ENCODE measurements around the gene FOXD4L1. TPM values are rescaled to one million over a fixed set of nuclear protein-coding genes. Genes with fewer than 3 reads are reported as not detected.
"Not testable (repeated sequence)": the region's sequence is repeated elsewhere in the genome, so short reads cannot be mapped to it uniquely, and the experiment has no call there.

Gene FOXD4L1
- under 1 TPM in 1 of 2 experiments, not detected in 1; 0.10 TPM for total RNA-seq

DNA sequence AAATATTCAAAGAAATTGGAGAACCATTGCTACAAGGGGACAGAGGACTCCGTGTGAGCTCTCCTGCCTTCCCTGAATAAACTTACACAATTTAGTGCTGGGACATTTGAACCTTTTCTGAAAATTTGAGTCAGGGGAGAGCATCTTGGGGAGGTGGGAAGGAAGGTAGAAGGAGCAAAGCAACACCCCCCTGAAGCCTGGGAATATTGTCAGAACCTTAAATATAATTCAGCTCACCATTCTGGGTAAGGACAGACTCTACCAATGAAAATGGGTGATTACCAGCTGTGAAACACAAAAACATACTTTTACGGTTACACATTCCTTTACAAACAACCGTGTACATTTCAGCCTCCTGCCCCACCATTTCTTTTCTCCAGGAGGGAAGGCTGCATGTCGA, at the start of gene FOXD4L1:
Gene FOXD4L1, plus strand, starts transcription at position 301 of the 400 bp plus-strand sequence. CDS start 592 bp downstream, outside the sequence.
- DNase-seq; intact Hi-C loops (cut with micrococcal nuclease); H3K36me3 Mint-ChIP-seq (ENCODE audit: low read depth); H3K9me3 Mint-ChIP-seq; CTCF ChIA-PET; H3K27ac Mint-ChIP-seq: not testable (repeated sequence)
- Mint-ChIP-seq H3K4me1 (ENCODE audit: low read depth) (peaks cover 15% of the 10 kb centered on the region), H3K4me3 (peak within 1 kb of the TSS; percentile 61), H3K27me3 (ENCODE audit: low read depth) (peaks cover 30% of the 10 kb centered on the region)

DNA sequence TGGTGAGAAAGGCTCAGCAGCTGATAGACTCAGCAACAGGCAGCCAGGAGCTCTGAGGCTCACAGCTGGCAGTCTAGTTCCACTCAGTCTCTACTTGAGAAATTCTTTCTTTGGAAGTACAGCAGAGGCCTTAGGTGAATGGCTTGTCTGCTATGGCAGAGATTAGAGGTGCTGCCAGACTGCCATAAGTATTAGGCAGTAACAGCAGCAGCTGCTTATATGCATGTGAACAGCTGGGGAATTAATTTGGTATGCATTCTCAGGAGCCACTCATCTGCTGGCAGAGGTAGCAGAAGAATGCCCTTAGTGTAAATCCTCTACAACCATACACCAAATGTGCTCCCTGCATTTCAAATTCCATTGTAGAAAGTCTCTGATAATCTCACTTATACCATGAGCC, 32.7 kb upstream of the FOXD4L1 start:
- H3K4me1 Mint-ChIP-seq (ENCODE audit: low read depth); H3K27me3 Mint-ChIP-seq (ENCODE audit: low read depth); H3K27ac Mint-ChIP-seq; H3K36me3 Mint-ChIP-seq (ENCODE audit: low read depth); DNase-seq; H3K9me3 Mint-ChIP-seq; CTCF ChIA-PET; H3K4me3 Mint-ChIP-seq; intact Hi-C loops (cut with micrococcal nuclease): not testable (repeated sequence)

DNA sequence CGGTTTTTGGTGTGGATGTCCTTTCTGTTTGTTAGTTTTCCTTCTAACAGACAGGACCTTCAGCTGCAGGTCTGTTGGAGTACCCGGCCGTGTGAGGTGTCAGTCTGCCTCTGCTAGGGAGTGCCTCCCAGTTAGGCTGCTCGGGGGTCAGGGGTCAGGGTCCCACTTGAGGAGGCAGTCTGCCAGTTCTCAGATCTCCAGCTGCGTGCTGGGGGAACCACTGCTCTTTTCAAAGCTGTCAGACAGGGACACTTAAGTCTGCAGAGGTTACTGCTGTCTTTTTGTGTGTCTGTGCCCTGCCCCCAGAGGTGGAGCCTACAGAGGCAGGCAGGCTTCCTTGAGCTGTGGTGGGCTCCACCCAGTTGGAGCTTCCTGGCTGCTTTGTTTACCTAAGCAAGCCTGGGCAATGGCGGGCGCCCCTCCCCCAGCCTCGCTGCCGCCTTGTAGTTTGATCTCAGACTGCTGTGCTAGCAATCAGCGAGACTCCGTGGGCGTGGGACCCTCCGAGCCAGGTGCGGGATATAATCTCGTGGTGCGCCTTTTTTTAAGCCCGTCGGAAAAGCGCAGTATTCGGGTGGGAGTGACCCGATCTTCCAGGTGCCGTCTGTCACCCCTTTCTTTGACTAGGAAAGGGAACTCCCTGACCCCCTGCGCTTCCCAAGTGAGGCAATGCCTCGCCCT, 21.6 kb upstream of the FOXD4L1 start:
- H3K27ac Mint-ChIP-seq; intact Hi-C loops (cut with micrococcal nuclease); CTCF ChIA-PET; H3K4me1 Mint-ChIP-seq (ENCODE audit: low read depth); H3K9me3 Mint-ChIP-seq; H3K27me3 Mint-ChIP-seq (ENCODE audit: low read depth); DNase-seq: not testable (repeated sequence)
- H3K36me3 Mint-ChIP-seq (ENCODE audit: low read depth) = peaks cover 12% of the 10 kb centered on the region
- peak overlapping the region; percentile 39 for H3K4me3 Mint-ChIP-seq

DNA sequence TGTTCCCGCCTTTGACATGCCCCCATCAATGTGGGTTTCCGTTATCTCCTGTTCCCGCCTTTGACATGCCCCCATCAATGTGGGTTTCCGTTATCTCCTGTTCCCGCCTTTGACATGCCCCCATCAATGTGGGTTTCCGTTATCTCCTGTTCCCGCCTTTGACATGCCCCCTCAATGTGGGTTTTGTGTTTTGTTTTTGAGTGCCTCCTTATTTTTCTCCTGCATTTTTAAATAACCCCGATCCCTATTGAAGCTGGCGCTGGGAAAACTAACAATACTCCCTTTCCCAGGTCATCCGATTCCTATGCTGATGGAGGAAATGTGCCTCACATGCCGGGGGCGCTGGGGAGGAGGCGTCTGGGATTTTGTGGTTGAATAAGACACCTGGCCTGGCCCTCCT, 1.9 kb upstream of the FOXD4L1 start:
- H3K9me3 Mint-ChIP-seq; H3K36me3 Mint-ChIP-seq (ENCODE audit: low read depth); DNase-seq; CTCF ChIA-PET; H3K4me3 Mint-ChIP-seq; H3K4me1 Mint-ChIP-seq (ENCODE audit: low read depth); H3K27ac Mint-ChIP-seq; intact Hi-C loops (cut with micrococcal nuclease): not testable (repeated sequence)
- H3K27me3 Mint-ChIP-seq (ENCODE audit: low read depth) = peaks cover 19% of the 10 kb centered on the region

GRCh38 chr2:113499019-113499885, 787 bp downstream of the FOXD4L1 start:
- H3K9me3 Mint-ChIP-seq; H3K27ac Mint-ChIP-seq; intact Hi-C loops (cut with micrococcal nuclease); H3K36me3 Mint-ChIP-seq (ENCODE audit: low read depth); CTCF ChIA-PET: not testable (repeated sequence)
- peaks cover 33% of the 10 kb centered on the region for H3K27me3 Mint-ChIP-seq (ENCODE audit: low read depth)
- H3K4me1 Mint-ChIP-seq (ENCODE audit: low read depth) = peaks cover 17% of the 10 kb centered on the region
- H3K4me3 Mint-ChIP-seq = peak overlapping the region; percentile 61
- peak; percentile 22 for DNase-seq

DNA sequence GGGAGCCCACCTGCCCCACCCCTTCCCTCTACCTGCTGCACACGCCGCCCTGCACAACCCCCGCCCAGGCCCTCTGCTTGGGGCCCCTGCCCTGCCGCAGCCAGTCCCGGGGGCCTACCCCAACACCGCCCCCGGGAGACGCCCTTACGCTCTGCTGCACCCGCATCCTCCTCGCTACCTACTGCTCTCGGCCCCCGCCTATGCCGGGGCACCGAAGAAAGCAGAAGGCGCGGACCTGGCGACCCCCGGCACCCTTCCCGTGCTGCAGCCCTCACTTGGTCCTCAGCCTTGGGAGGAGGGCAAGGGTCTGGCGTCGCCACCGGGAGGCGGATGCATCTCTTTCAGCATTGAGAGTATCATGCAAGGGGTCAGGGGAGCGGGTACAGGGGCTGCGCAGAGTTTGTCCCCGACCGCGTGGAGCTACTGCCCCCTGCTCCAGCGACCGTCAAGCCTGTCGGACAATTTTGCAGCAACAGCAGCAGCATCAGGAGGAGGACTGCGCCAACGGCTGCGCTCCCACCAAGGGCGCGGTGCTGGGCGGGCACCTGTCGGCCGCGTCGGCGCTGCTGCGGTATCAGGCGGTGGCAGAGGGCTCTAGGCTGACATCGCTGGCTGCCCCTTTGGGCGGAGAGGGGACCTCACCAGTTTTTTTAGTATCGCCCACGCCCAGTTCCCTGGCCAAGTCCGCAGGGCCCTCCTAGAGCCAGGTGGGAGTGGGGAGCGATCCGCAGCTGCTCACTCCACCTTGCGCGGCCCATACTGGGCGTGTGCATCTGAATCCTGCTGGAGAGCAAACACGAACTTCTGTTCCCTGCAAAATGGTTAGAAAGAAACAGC, 1.6 kb downstream of the FOXD4L1 start:
- H3K27me3 Mint-ChIP-seq (ENCODE audit: low read depth) = peaks cover 35% of the 10 kb centered on the region
- peak; percentile 14 for DNase-seq
- intact Hi-C loops (cut with micrococcal nuclease); CTCF ChIA-PET; H3K9me3 Mint-ChIP-seq; H3K27ac Mint-ChIP-seq; H3K36me3 Mint-ChIP-seq (ENCODE audit: low read depth): not testable (repeated sequence)
- H3K4me3 Mint-ChIP-seq = peak overlapping the region; percentile 61
- peaks cover 19% of the 10 kb centered on the region for H3K4me1 Mint-ChIP-seq (ENCODE audit: low read depth)

DNA sequence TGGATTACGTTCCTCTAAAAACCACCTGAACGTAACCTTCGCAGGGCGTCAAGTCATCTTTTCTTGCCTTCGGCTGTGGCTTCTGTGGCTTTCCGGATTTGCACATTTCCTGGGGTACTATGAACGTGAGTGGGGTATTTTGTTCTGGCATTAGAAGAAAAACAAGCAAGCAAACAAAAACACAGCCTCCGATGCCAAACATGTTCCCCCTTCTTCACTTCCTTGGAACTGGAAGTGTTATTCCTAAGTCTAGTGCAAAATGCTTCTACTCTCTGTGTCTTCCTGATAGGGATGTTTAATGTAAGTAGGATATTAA, 2.2 kb downstream of the FOXD4L1 start:
- H3K36me3 Mint-ChIP-seq (ENCODE audit: low read depth); H3K9me3 Mint-ChIP-seq; intact Hi-C loops (cut with micrococcal nuclease); H3K27ac Mint-ChIP-seq; CTCF ChIA-PET; H3K4me3 Mint-ChIP-seq: not testable (repeated sequence)
- peaks cover 35% of the 10 kb centered on the region for H3K27me3 Mint-ChIP-seq (ENCODE audit: low read depth)
- peaks cover 19% of the 10 kb centered on the region for H3K4me1 Mint-ChIP-seq (ENCODE audit: low read depth)
- DNase-seq = peak; percentile 24

- Mint-ChIP-seq H3K27me3 (ENCODE audit: low read depth) (peaks cover 35% of the 10 kb centered on the region), H3K4me3 (peak overlapping the region; percentile 76), H3K4me1 (ENCODE audit: low read depth) (peaks cover 19% of the 10 kb centered on the region)
- DNase-seq = peak; percentile 6
- intact Hi-C loops (cut with micrococcal nuclease); H3K36me3 Mint-ChIP-seq (ENCODE audit: low read depth); H3K9me3 Mint-ChIP-seq; H3K27ac Mint-ChIP-seq: not testable (repeated sequence)
- CTCF ChIA-PET = interaction anchor here (0.5 kb wide), 1 partner anchor 430 kb away, joined by 3 read pairs; no protein-coding TSS in a partner anchor
These were observed 4.0 kb downstream of the FOXD4L1 start for GRCh38 chr2:113502216-113503093.

DNA sequence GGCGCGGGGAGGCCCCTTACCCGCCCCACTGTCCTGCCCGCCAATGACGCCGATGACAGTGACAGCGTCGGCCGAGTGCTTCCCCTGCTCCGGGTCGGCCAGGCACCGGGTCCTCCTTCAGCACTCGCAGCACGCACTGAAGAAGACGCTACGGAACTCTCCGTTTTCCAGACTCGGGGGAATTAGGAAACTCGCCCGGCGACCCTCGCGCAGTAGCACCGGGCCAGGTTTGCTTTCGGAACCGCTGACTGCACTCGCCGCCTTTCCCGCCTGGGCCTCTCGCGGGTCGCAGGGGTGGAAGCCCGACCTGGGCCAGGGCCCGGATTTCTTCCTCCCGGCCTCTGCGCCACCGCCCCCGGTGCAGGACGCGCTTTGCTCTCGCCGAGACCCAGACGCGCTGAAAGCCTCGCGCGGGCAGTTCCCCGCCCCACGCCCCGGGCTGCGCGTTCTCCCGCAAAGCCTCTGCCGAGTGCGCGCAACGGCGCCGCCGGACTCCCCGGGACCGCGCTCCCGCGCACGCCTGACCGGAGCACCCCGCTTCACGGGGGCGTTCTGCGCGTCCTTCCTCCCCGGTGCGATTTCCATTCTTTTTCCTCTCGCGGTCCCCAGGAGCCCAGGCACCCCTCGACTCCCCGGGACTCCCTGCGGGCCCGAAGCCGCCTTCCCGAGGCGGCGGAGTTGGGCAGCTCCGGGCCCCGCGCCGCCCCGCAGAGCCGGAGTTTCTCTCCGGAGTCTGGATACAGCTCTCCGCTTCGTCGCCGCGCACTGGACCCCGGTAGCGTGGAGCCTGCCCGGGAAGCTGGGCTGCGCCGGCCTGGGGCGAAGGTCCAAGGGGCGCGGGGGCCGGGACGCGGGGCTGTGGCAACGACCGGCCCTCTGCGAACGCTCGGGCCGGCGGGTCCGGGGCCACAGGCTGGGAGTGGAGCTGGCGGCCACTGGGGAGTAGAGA, 4.9 kb downstream of the FOXD4L1 start:
- peaks cover 35% of the 10 kb centered on the region for H3K27me3 Mint-ChIP-seq (ENCODE audit: low read depth)
- H3K36me3 Mint-ChIP-seq (ENCODE audit: low read depth); intact Hi-C loops (cut with micrococcal nuclease); CTCF ChIA-PET; H3K9me3 Mint-ChIP-seq; H3K27ac Mint-ChIP-seq: not testable (repeated sequence)
- H3K4me3 Mint-ChIP-seq = peak overlapping the region; percentile 76
- H3K4me1 Mint-ChIP-seq (ENCODE audit: low read depth) = peaks cover 19% of the 10 kb centered on the region
- DNase-seq = peak; percentile 79

- H3K36me3 Mint-ChIP-seq (ENCODE audit: low read depth); CTCF ChIA-PET; H3K9me3 Mint-ChIP-seq; H3K27ac Mint-ChIP-seq; intact Hi-C loops (cut with micrococcal nuclease); DNase-seq: not testable (repeated sequence)
- H3K4me1 Mint-ChIP-seq (ENCODE audit: low read depth) = peaks cover 17% of the 10 kb centered on the region
- peak overlapping the region; percentile 36 for H3K4me3 Mint-ChIP-seq
- H3K27me3 Mint-ChIP-seq (ENCODE audit: low read depth) = peaks cover 30% of the 10 kb centered on the region
These were observed 5.6 kb downstream of the FOXD4L1 start for GRCh38 chr2:113504081-113504480.

Measured in activated naive CD4-positive, alpha-beta T cell treated with anti-CD3 and anti-CD28 coated beads for 36 hours (primary cell).